Stromal cell of bone marrow (primary cell): ENCODE measurements around the gene IGLON5.

Experiments
- DNase-seq: peaks from one replicate; pipeline ENCODE4 v3.0.0-alpha.2; 2012; ENCODE audit warnings: low read depth

IGLON5 gene

GRCh38 chr19:51338563-51339312 lies 27.3 kb downstream of the IGLON5 start:
- peak; percentile 63 for DNase-seq

DNA sequence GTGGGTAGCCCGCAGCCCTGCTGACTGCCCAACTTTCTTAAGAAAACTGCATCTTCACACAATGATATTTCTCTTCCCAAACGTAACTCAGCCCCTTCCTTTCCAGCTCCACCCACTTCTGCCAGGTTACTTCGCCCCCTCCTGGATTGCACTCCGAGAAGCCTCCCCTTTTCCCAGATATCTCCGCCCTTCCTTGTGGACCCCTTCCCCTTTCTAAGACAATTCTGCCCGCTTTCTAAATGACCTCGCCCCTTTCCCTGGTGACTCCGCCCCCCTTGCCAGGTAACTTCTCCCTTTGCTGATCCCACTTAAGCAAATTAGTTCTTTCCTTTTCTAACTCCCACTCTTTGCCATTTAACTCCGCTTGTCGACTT lies 27.9 kb downstream of the IGLON5 start:
- no peak for DNase-seq

DNA sequence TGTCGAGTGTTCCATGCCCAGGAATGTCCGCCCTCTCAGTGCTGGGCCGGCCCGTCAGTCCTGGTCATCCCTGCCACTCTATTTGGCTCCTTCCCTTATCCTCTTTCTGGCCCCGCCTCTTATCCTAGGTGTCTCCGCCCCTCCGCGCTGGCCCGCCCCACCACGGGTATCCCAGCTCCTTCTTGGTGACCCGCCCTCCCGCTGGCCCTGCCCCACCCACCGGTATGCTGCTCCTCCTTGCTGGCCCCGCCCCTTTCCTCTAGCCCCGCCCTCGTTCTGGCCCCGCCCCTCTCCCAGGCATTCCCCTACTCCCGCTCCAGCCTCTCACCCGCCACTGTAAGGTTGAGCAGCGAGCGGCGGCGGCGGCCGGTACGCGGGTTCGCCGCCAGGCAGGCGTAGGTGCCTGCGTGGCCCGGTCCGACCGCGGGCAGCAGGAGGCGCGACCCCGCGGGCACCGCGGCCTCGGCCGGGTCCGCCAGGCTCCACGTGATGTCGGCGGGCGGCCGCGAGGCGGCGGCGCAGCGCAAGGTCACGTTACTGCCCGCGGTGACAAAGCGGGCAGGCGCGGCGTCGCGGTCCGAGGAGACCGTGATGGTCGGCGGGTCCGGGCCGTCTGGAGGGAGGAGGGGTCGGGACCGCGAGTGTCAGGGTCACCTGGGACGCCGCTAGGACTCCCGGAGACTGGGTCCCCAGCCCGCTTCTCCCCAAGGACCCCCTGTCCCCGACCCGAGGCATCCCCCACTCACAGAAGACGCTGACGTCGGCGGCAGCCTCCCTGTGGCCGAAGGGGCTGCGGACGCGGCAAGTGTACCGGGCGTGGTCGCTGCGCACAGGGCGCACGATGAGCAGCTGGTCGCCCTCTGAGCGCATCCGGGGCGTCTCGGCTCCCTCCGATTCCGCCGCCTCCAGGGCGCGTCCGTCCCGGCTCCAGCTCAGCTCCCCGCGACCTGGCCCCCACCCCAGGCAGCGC lies 28.5 kb downstream of the IGLON5 start:
- peak; percentile 94 for DNase-seq

- DNase-seq = no peak
Observed at GRCh38 chr19:51341066-51341465, 29.6 kb downstream of the IGLON5 start.

DNA sequence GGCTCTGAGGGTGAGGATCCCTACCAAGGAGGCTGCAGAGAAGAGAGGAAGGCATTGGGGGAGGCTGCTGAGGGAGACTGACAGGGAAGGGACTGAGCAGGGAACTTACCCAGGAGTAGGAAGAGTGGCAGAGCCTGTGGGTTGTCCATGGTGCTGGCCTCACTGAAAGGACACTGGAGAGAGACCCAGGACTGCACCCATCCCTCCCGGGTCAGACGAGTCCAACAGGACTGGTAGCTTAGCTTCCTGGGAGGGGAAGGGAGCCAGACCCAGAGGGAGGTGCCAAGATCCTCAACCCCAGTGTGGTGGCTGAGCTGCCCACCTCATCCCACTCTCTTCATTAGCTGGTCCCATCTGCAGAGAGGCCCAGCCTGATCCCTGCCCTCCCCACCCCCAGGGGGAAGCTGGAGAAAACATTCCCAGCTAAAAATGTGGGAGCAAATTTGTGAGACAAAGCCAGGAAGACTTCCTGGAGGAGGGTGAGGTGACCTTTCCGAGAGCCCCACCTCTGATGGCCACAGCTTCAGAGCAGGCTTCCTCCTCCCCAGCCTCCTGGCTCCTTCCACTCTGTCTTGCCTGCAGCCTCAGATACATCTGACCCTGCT lies 30.6 kb downstream of the IGLON5 start, which contains the start of gene VSIG10L:
Gene VSIG10L, minus strand, starts transcription at position 164 of the 605 bp plus-strand sequence. Its CDS starts 15 bp downstream, at position 149.
- DNase-seq = no peak

- DNase-seq = no peak
Observed at GRCh38 chr19:51342631-51343569, 31.5 kb downstream of the IGLON5 start.

- no peak for DNase-seq
Observed at GRCh38 chr19:51345076-51345620, 33.7 kb downstream of the IGLON5 start.

DNA sequence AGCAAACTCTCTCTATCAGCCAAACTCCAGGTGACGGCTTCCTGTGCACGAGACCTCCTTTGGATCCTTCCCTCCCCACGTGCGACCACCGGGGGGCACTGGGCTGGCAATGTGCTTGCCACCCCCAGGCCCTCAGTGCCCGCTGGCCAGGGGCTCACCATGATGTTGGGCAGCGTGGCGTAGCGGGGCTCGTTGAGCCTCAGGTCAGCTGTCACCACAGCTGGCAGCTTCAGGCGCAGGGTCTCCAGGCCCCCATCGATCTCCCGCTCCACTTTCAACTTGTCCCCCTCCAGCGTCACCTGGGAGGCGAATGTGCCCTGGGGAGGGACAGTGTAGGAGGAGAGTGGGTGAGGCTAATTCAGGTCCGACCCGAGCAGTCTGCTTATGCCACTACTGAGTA lies 35.3 kb downstream of the IGLON5 start:
- no peak for DNase-seq

DNA sequence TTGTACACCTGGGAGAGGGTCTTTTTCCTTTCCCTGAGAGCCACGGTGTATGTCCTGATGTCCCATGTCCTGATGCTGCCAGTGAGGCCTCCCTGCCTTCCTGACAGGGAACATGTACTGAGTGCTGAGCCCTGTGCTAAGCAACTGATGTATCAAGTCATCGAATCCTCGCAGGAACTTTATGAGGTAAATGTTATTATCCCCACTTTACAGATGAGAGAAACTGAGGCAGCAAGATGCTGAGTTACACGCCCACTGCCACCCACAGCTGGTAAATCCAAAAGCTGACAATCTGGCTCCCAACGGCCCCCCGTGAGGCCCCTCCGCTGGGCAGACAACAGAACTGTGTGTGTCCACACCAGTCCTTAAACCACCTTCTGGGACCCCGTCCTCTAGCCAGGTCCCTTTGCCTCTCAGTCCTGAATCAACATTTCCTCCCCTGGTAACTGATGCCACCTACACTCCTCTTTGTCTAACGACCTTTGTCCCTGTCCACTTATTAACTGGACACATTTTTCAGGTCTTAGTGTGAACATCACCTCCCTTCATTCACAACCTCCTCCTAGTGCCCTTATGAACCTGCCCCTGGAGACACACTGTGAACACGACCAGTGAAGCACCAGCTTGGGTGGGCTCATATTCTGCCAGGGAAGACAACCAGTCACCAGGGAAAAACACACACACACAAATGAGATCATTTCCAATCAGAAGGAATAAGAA lies 35.9 kb downstream of the IGLON5 start:
- DNase-seq = no peak

GRCh38 chr19:51351266-51351990 lies 40.0 kb downstream of the IGLON5 start:
- no peak for DNase-seq

- DNase-seq = no peak
Observed at GRCh38 chr19:51352783-51353360, 41.4 kb downstream of the IGLON5 start.

GRCh38 chr19:51354103-51354741 lies 42.8 kb downstream of the IGLON5 start:
- DNase-seq = no peak

- no peak for DNase-seq
Observed at GRCh38 chr19:51354742-51355148, 43.3 kb downstream of the IGLON5 start.

GRCh38 chr19:51356159-51356801 lies 44.8 kb downstream of the IGLON5 start:
- no peak for DNase-seq

DNA sequence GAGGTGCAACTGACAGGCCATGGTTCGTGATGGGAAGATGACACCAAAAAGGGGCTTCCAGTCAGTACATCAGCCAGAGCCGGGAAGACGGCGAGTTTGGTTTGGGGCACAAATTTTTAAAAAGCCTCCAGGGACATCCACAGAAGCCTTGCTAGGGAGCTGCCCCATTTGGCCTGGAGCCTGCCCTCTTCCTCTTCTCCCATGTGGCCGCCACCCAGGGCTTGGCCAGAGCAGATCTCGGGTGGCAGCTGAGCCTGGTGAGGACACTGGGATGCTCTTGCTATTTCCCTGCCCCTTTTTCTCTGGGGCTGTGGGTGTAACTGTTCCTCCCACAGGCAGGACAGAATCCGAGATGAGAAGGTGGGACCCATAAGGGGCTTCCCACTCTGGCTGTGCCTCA lies 46.5 kb downstream of the IGLON5 start:
- no peak for DNase-seq

GRCh38 chr19:51359294-51359693 lies 47.9 kb downstream of the IGLON5 start:
- DNase-seq = peak; percentile 89

- no peak for DNase-seq
Observed at GRCh38 chr19:51361239-51361638, 49.8 kb downstream of the IGLON5 start.
